Activated naive CD8-positive, alpha-beta T cell treated with anti-CD3 and anti-CD28 coated beads for 36 hours (primary cell): ENCODE measurements around the gene TTYH1. TPM values are rescaled to one million over a fixed set of nuclear protein-coding genes. Genes with fewer than 3 reads are reported as not detected.
"Not testable (repeated sequence)": the region's sequence is repeated elsewhere in the genome, so short reads cannot be mapped to it uniquely, and the experiment has no call there.

Experiments used
- DNase-seq: peaks from one replicate; pipeline ENCODE4 v3.0.0; 2021
- H3K27ac Mint-ChIP-seq: one replicate; pipeline ENCODE4 v1.8.0; 2022; ENCODE audit warnings: mild to moderate bottlenecking, moderate library complexity, mixed read lengths
- H3K27me3 Mint-ChIP-seq: one replicate; pipeline ENCODE4 v1.8.0; 2022; ENCODE audit warnings: mild to moderate bottlenecking, mixed read lengths
- H3K36me3 Mint-ChIP-seq: one replicate; pipeline ENCODE4 v1.8.0; 2021; ENCODE audit warnings: mild to moderate bottlenecking, mixed read lengths
- H3K4me1 Mint-ChIP-seq: one replicate; pipeline ENCODE4 v1.8.0; 2021; ENCODE audit warnings: mixed read lengths
- H3K4me3 Mint-ChIP-seq: one replicate; pipeline ENCODE4 v1.8.0; 2022; ENCODE audit warnings: mild to moderate bottlenecking, moderate library complexity, mixed read lengths
- H3K9me3 Mint-ChIP-seq: one replicate; pipeline ENCODE4 v1.8.0; 2022; ENCODE audit warnings: mixed read lengths
- total RNA-seq, 2 experiments: library from RNA; stranded (reverse); gene quantifications; one replicate each; pipeline ENCODE4 v1.2.3, GENCODE V29; 2021

The TTYH1 gene
- 1 to 10 TPM in 1 of 2 experiments, under 1 TPM in 1; 0.98 to 1.8 TPM for total RNA-seq

- Mint-ChIP-seq H3K27ac (no peak within 1 kb of the TSS), H3K4me3 (no peak within 1 kb of the TSS), H3K27me3 (peaks cover 47% of the 10 kb centered on the region), H3K36me3 (peaks cover 4% of the 10 kb centered on the region), H3K4me1 (peaks cover 12% of the 10 kb centered on the region), H3K9me3 (peaks cover 3% of the 10 kb centered on the region)
- DNase-seq = peak; percentile 58
Measured at GRCh38 chr19:54415208-54415900, at the start of gene TTYH1. Gene TTYH1 (plus strand): TSS chr19:54415464. CDS start chr19:54415553, 89 bp downstream.

- not testable (repeated sequence) for H3K27ac Mint-ChIP-seq, H3K4me3 Mint-ChIP-seq
Measured at GRCh38 chr19:54365798-54366197, 49.5 kb upstream of the TTYH1 start.

GRCh38 chr19:54366811-54367210 is 48.5 kb upstream of the TTYH1 start:
- Mint-ChIP-seq H3K27me3 (peaks cover 6% of the 10 kb centered on the region), H3K4me3 (no peak overlapping the region), H3K4me1 (peaks cover 60% of the 10 kb centered on the region), H3K27ac (no peak overlapping the region), H3K36me3 (peaks cover 17% of the 10 kb centered on the region), H3K9me3 (no peaks in the 10 kb centered on the region)
- DNase-seq = no peak

More at GRCh38 chr19:54365798-54366197, 49.5 kb upstream of the TTYH1 start:
- H3K9me3 Mint-ChIP-seq, H3K27me3 Mint-ChIP-seq, DNase-seq: not testable (repeated sequence)
- Mint-ChIP-seq H3K36me3 (peaks cover 17% of the 10 kb centered on the region), H3K4me1 (peaks cover 61% of the 10 kb centered on the region)

GRCh38 chr19:54369082-54369687 is 46.1 kb upstream of the TTYH1 start:
- DNase-seq = no peak
- Mint-ChIP-seq H3K27ac (peak overlapping the region; percentile 84), H3K36me3 (peaks cover 6% of the 10 kb centered on the region), H3K4me1 (peaks cover 58% of the 10 kb centered on the region), H3K27me3 (peaks cover 6% of the 10 kb centered on the region), H3K9me3 (no peaks in the 10 kb centered on the region), H3K4me3 (peak overlapping the region; percentile 49)

- not testable (repeated sequence) for DNase-seq, H3K27me3 Mint-ChIP-seq, H3K36me3 Mint-ChIP-seq, H3K9me3 Mint-ChIP-seq
- Mint-ChIP-seq H3K4me3 (peak overlapping the region; percentile 71), H3K4me1 (peaks cover 58% of the 10 kb centered on the region), H3K27ac (peak overlapping the region; percentile 84)
Measured at GRCh38 chr19:54369688-54370433, 45.4 kb upstream of the TTYH1 start.

GRCh38 chr19:54370434-54370796 is 44.8 kb upstream of the TTYH1 start:
- DNase-seq = peak; percentile 65
- H3K27ac Mint-ChIP-seq, H3K9me3 Mint-ChIP-seq, H3K36me3 Mint-ChIP-seq: not testable (repeated sequence)
- peak overlapping the region; percentile 71 for H3K4me3 Mint-ChIP-seq
- peaks cover 58% of the 10 kb centered on the region for H3K4me1 Mint-ChIP-seq
- H3K27me3 Mint-ChIP-seq = peaks cover 14% of the 10 kb centered on the region

- DNase-seq, H3K27ac Mint-ChIP-seq, H3K9me3 Mint-ChIP-seq, H3K36me3 Mint-ChIP-seq, H3K4me3 Mint-ChIP-seq: not testable (repeated sequence)
- H3K27me3 Mint-ChIP-seq = peaks cover 21% of the 10 kb centered on the region
- peaks cover 62% of the 10 kb centered on the region for H3K4me1 Mint-ChIP-seq
Measured at GRCh38 chr19:54371453-54371852, 43.8 kb upstream of the TTYH1 start.

- H3K4me3 Mint-ChIP-seq = no peak overlapping the region
- H3K4me1 Mint-ChIP-seq = peaks cover 73% of the 10 kb centered on the region
- no peak overlapping the region for H3K27ac Mint-ChIP-seq
- peaks cover under 1% of the 10 kb centered on the region for H3K36me3 Mint-ChIP-seq
- peaks cover 33% of the 10 kb centered on the region for H3K27me3 Mint-ChIP-seq
- no peak for DNase-seq
- peaks cover 3% of the 10 kb centered on the region for H3K9me3 Mint-ChIP-seq
Measured at GRCh38 chr19:54373781-54374631, 41.3 kb upstream of the TTYH1 start.

GRCh38 chr19:54375181-54375938 is 39.9 kb upstream of the TTYH1 start:
- H3K9me3 Mint-ChIP-seq, DNase-seq, H3K36me3 Mint-ChIP-seq: not testable (repeated sequence)
- Mint-ChIP-seq H3K4me1 (peaks cover 66% of the 10 kb centered on the region), H3K27ac (peak overlapping the region; percentile 74), H3K4me3 (peak overlapping the region; percentile 59), H3K27me3 (peaks cover 39% of the 10 kb centered on the region)

GRCh38 chr19:54376610-54377285 is 38.5 kb upstream of the TTYH1 start:
- Mint-ChIP-seq H3K4me3 (peak overlapping the region; percentile 33), H3K27ac (no peak overlapping the region), H3K36me3 (no peaks in the 10 kb centered on the region), H3K9me3 (peaks cover 9% of the 10 kb centered on the region), H3K27me3 (peaks cover 34% of the 10 kb centered on the region), H3K4me1 (peaks cover 55% of the 10 kb centered on the region)
- no peak for DNase-seq

GRCh38 chr19:54379187-54379678 is 36.0 kb upstream of the TTYH1 start:
- no peaks in the 10 kb centered on the region for H3K36me3 Mint-ChIP-seq
- no peak overlapping the region for H3K4me3 Mint-ChIP-seq
- peaks cover 10% of the 10 kb centered on the region for H3K9me3 Mint-ChIP-seq
- no peak for DNase-seq
- H3K4me1 Mint-ChIP-seq = peaks cover 42% of the 10 kb centered on the region
- H3K27me3 Mint-ChIP-seq = peaks cover 33% of the 10 kb centered on the region
- no peak overlapping the region for H3K27ac Mint-ChIP-seq

GRCh38 chr19:54380897-54381296 is 34.4 kb upstream of the TTYH1 start:
- Mint-ChIP-seq H3K4me1 (peaks cover 27% of the 10 kb centered on the region), H3K36me3 (no peaks in the 10 kb centered on the region), H3K4me3 (no peak overlapping the region), H3K27ac (no peak overlapping the region), H3K27me3 (peaks cover 20% of the 10 kb centered on the region), H3K9me3 (peaks cover 8% of the 10 kb centered on the region)
- DNase-seq = no peak

- not testable (repeated sequence) for DNase-seq, H3K27ac Mint-ChIP-seq, H3K36me3 Mint-ChIP-seq, H3K9me3 Mint-ChIP-seq, H3K4me3 Mint-ChIP-seq
- peaks cover 18% of the 10 kb centered on the region for H3K4me1 Mint-ChIP-seq
- H3K27me3 Mint-ChIP-seq = peaks cover 13% of the 10 kb centered on the region
Measured at GRCh38 chr19:54382041-54382440, 33.2 kb upstream of the TTYH1 start.
